GM12892 (cell line): Measurements from ENCODE around the gene PNISR.

Experiments used
- POLR2A ChIP-seq: IDR thresholded peaks from 2 replicates; pipeline ENCODE4 v1.6.1; 2011; ENCODE audit warnings: low read depth, low read length, control low read depth
- POLR2AphosphoS5 ChIP-seq: IDR thresholded peaks from 2 replicates; pipeline ENCODE4 v1.6.1; 2011; ENCODE audit warnings: low read depth, low read length, control low read depth
- TAF1 ChIP-seq: IDR thresholded peaks from 2 replicates; pipeline ENCODE4 v1.6.1; 2011; ENCODE audit warnings: low read depth, mild to moderate bottlenecking, control low read depth, low read length, borderline replicate concordance

DNA sequence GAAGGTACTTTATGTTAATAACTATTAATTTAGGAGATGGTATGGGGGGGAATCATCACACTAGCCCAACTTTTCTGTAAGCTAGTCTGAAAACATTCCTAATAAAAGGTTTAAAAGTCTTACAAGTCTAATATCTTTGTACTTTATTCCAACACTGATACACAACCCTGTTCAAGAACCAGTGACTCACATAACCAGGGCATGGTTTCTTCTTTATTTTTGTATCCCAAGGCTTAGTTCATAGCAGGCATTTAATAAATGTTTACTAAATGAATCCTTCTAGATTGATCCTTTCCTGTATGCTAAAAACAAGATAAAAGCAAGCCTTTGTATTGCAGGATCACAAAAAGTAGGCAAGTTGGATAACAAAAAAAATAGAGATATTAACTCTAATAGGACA, 9.7 kb downstream of the PNISR start:
- TF ChIP-seq POLR2AphosphoS5 (no peak), POLR2A (no peak), TAF1 (no peak)
